22Rv1 (cell line): ENCODE data around the gene SEMA6C.
"Not testable (repeated sequence)": the region's sequence is repeated elsewhere in the genome, so short reads cannot be mapped to it uniquely, and the experiment has no call there.

Experiments used
- H3K27ac ChIP-seq: fragments of 450-650 bp; 2 replicates; pipeline ENCODE4 v1.5.1; 2017
- CTCF ChIP-seq: fragments of 450-650 bp; IDR thresholded peaks from 2 replicates; pipeline ENCODE4 v1.5.1; 2017; ENCODE audit warnings: mild to moderate bottlenecking
- ZFX ChIP-seq: fragments of 450-650 bp; IDR thresholded peaks from 2 replicates; pipeline ENCODE4 v1.6.1; 2017; ENCODE audit warnings: antibody characterized with exemption, borderline replicate concordance

Gene SEMA6C

GRCh38 chr1:151113877-151114276 is 32.6 kb downstream of the SEMA6C start:
- H3K27ac ChIP-seq = no peak overlapping the region
- TF ChIP-seq CTCF (no peak), ZFX (no peak)

GRCh38 chr1:151108331-151108730 is 38.1 kb downstream of the SEMA6C start:
- no peak overlapping the region for H3K27ac ChIP-seq
- TF ChIP-seq CTCF = no peak
- TF ChIP-seq ZFX = no peak

- TF ChIP-seq CTCF = no peak
- no peak for TF ChIP-seq ZFX
- no peak overlapping the region for H3K27ac ChIP-seq
Measured at GRCh38 chr1:151106894-151107293, 39.5 kb downstream of the SEMA6C start.

GRCh38 chr1:151104630-151105029 is 41.8 kb downstream of the SEMA6C start:
- TF ChIP-seq ZFX (no peak), CTCF (no peak)
- H3K27ac ChIP-seq = no peak overlapping the region

- no peak overlapping the region for H3K27ac ChIP-seq
- no peak for TF ChIP-seq ZFX
- no peak for TF ChIP-seq CTCF
Measured at GRCh38 chr1:151098126-151098525, 48.3 kb downstream of the SEMA6C start.

GRCh38 chr1:151097426-151097825 is 49.0 kb downstream of the SEMA6C start:
- H3K27ac ChIP-seq = not testable (repeated sequence)

- TF ChIP-seq CTCF (no peak), ZFX (no peak)
- no peak overlapping the region for H3K27ac ChIP-seq
Measured at GRCh38 chr1:151085953-151086559, 60.4 kb downstream of the SEMA6C start.
